H1 (cell line): ENCODE measurements around the gene MPRIP. TPM values are rescaled to one million over a fixed set of nuclear protein-coding genes. Genes with fewer than 3 reads are reported as not detected.

ENCODE experiments used
- CTCF ChIA-PET: fragments of 300-600 bp; sonication (Branson Sonifier 250); formaldehyde crosslinking; loops from one replicate; lab custom pipeline; 2021; ENCODE audit not compliant: partially characterized antibody; lab: Charles Lee
- POLR2A ChIA-PET: fragments of 300-600 bp; sonication (Branson Sonifier 250); formaldehyde crosslinking; loops from one replicate; lab custom pipeline; 2021; ENCODE audit warnings: inconsistent platforms; ENCODE audit not compliant: partially characterized antibody; lab: Charles Lee
- DNase-seq, 2 experiments: peaks; one replicate each; pipeline versions ENCODE4 v3.0.0 to v3.0.0-alpha.2; 2010 to 2022; ENCODE audit warnings: low spot score in 2 of 2, low read depth in 1 of 2, mixed read lengths in 1 of 2
- FAIRE-seq: peaks from 2 replicates; lab custom pipeline; 2011; peaks lifted over from hg19 to GRCh38; lab: Jason Lieb, UNC
- H2AFZ ChIP-seq: 2 replicates; pipeline ENCODE4 v1.8.1; 2012; ENCODE audit warnings: low read length, inconsistent platforms
- H2AK5ac ChIP-seq: 2 replicates; pipeline ENCODE4 v1.6.1; 2013; ENCODE audit warnings: low read depth, low read length
- H2BK120ac ChIP-seq: replicated peaks from 2 replicates; pipeline ENCODE3; 2013; ENCODE audit warnings: low read depth, low read length, inconsistent platforms
- H2BK12ac ChIP-seq: 2 replicates; pipeline ENCODE4 v1.6.1; 2013; ENCODE audit warnings: low read depth, low read length
- H2BK15ac ChIP-seq: 2 replicates; pipeline ENCODE4 v1.6.1; 2013; ENCODE audit warnings: low read length
- H2BK20ac ChIP-seq: 2 replicates; pipeline ENCODE4 v1.6.1; 2013; ENCODE audit warnings: low read length
- H2BK5ac ChIP-seq: 2 replicates; pipeline ENCODE4 v1.6.1; 2013; ENCODE audit warnings: low read depth, low read length
- H3K14ac ChIP-seq: 2 replicates; pipeline ENCODE4 v1.6.1; 2013; ENCODE audit warnings: inconsistent platforms; ENCODE audit not compliant: insufficient read length
- H3K18ac ChIP-seq: 2 replicates; pipeline ENCODE4 v1.6.1; 2013; ENCODE audit warnings: low read length; ENCODE audit errors: extremely low read depth
- H3K23ac ChIP-seq: 2 replicates; pipeline ENCODE4 v1.6.1; 2013; ENCODE audit warnings: inconsistent platforms; ENCODE audit not compliant: insufficient read length
- H3K23me2 ChIP-seq: 2 replicates; pipeline ENCODE4 v1.6.1; 2013; ENCODE audit warnings: low read depth, low read length
- H3K27ac ChIP-seq: 2 replicates; pipeline ENCODE4 v1.6.1; 2011; ENCODE audit warnings: low read depth, low read length, inconsistent platforms
- H3K27me3 ChIP-seq, 4 experiments: replicated peaks in 1 of 4; 1 replicate in 1 of 4; 2 replicates in 3 of 4; pipeline versions ENCODE4 v1.6.1 to v1.8.1; 2011 to 2013; ENCODE audit warnings: low read length in 3 of 4, mild to moderate bottlenecking in 3 of 4, inconsistent platforms in 2 of 4, mixed read lengths in 2 of 4, moderate library complexity in 1 of 4; ENCODE audit not compliant: control insufficient read depth in 3 of 4, insufficient read depth in 3 of 4; ENCODE audit errors: extremely low read depth in 1 of 4
- H3K36me3 ChIP-seq, 4 experiments: 2 replicates each; pipeline versions ENCODE4 v1.6.1 to v1.8.1; 2011 to 2013; ENCODE audit warnings: mild to moderate bottlenecking in 4 of 4, low read length in 3 of 4, moderate library complexity in 2 of 4, control low read depth in 1 of 4, inconsistent platforms in 1 of 4; ENCODE audit not compliant: insufficient read depth in 4 of 4, control insufficient read depth in 2 of 4
- H3K4ac ChIP-seq: replicated peaks from 2 replicates; pipeline ENCODE3; 2013; ENCODE audit warnings: low read length, low read depth, mixed read lengths, inconsistent platforms; ENCODE audit not compliant: insufficient read length
- H3K4me1 ChIP-seq, 4 experiments: replicated peaks in 1 of 4; 1 replicate in 1 of 4; 2 replicates in 3 of 4; pipeline versions ENCODE4 v1.6.1 to v1.8.1; 2011 to 2013; ENCODE audit warnings: low read length in 3 of 4, inconsistent platforms in 2 of 4, mixed read lengths in 1 of 4; ENCODE audit not compliant: insufficient read depth in 4 of 4, control insufficient read depth in 3 of 4
- H3K4me2 ChIP-seq, 2 experiments: 2 replicates each; pipeline versions ENCODE4 v1.6.1 to v1.8.1; 2011 to 2013; ENCODE audit warnings: low read depth in 2 of 2, low read length in 2 of 2, control low read depth in 1 of 2, inconsistent platforms in 1 of 2, mild to moderate bottlenecking in 1 of 2; ENCODE audit not compliant: insufficient read depth in 1 of 2
- H3K4me3 ChIP-seq, 4 experiments: fragments of 200-600, 300-600 bp in 1 of 4; sonication (generic), shearing (Covaris generic), sonication (Bioruptor Twin) in 1 of 4; 2 replicates each; pipeline versions ENCODE4 v1.5.1 to v1.8.1; 2011 to 2016; ENCODE audit warnings: low read length in 4 of 4, low read depth in 3 of 4, control low read depth in 2 of 4, inconsistent platforms in 2 of 4, mild to moderate bottlenecking in 2 of 4, mixed read lengths in 1 of 4, moderate library complexity in 1 of 4; ENCODE audit not compliant: insufficient read depth in 2 of 4; ENCODE audit errors: extremely low read depth in 1 of 4
- H3K56ac ChIP-seq: replicated peaks from 2 replicates; pipeline ENCODE3; 2013; ENCODE audit warnings: low read depth, mild to moderate bottlenecking, mixed read lengths, low read length, inconsistent platforms; ENCODE audit not compliant: insufficient read length
- H3K79me1 ChIP-seq: 2 replicates; pipeline ENCODE4 v1.6.1; 2013; ENCODE audit warnings: low read depth, low read length, control low read depth
- H3K79me2 ChIP-seq, 2 experiments: 2 replicates each; pipeline versions ENCODE4 v1.6.1 to v1.8.1; 2012 to 2013; ENCODE audit warnings: low read length in 2 of 2, mild to moderate bottlenecking in 2 of 2, inconsistent platforms in 1 of 2; ENCODE audit not compliant: insufficient read depth in 2 of 2, control insufficient read depth in 1 of 2
- H3K9ac ChIP-seq, 4 experiments: replicated peaks in 1 of 4; 1 replicate in 1 of 4; 2 replicates in 3 of 4; pipeline versions ENCODE4 v1.6.1 to v1.8.1; 2011 to 2013; ENCODE audit warnings: low read depth in 3 of 4, low read length in 3 of 4, control low read depth in 2 of 4, mild to moderate bottlenecking in 2 of 4, moderate library complexity in 2 of 4, inconsistent platforms in 1 of 4; ENCODE audit errors: extremely low read depth in 1 of 4
- H3K9me3 ChIP-seq, 2 experiments: 2 replicates each; pipeline versions ENCODE4 v1.6.1 to v1.8.1; 2012 to 2013; ENCODE audit warnings: mild to moderate bottlenecking in 2 of 2, moderate library complexity in 2 of 2, control low read depth in 1 of 2, inconsistent platforms in 1 of 2, low read depth in 1 of 2, low read length in 1 of 2, mixed read lengths in 1 of 2; ENCODE audit not compliant: insufficient read depth in 2 of 2
- H4K20me1 ChIP-seq, 2 experiments: replicated peaks in 1 of 2; 2 replicates each; pipeline versions ENCODE3 to v1.8.1; 2011 to 2013; ENCODE audit warnings: inconsistent platforms in 2 of 2, low read length in 2 of 2, mild to moderate bottlenecking in 1 of 2; ENCODE audit not compliant: insufficient read depth in 2 of 2, control insufficient read depth in 1 of 2
- H4K5ac ChIP-seq: 2 replicates; pipeline ENCODE4 v1.6.1; 2013; ENCODE audit warnings: low read length, low read depth, mixed read lengths, inconsistent platforms; ENCODE audit not compliant: insufficient read length
- H4K8ac ChIP-seq: 2 replicates; pipeline ENCODE4 v1.8.0; 2013; ENCODE audit warnings: mild to moderate bottlenecking, moderate library complexity, low read length, inconsistent platforms; ENCODE audit not compliant: insufficient read depth; ENCODE audit errors: extremely low read depth
- H4K91ac ChIP-seq: replicated peaks from 2 replicates; pipeline ENCODE3; 2013; ENCODE audit warnings: low read length, mixed read lengths, inconsistent platforms; ENCODE audit not compliant: insufficient read length
- BRCA1 ChIP-seq: IDR thresholded peaks from 2 replicates; pipeline ENCODE4 v1.6.1; 2012; ENCODE audit warnings: low read depth, low read length, improper control_type of control experiment
- SP1 ChIP-seq: IDR thresholded peaks from 2 replicates; pipeline ENCODE4 v1.6.1; 2011; ENCODE audit warnings: low read depth, low read length
- SP2 ChIP-seq: IDR thresholded peaks from 2 replicates; pipeline ENCODE4 v1.6.1; 2012; ENCODE audit warnings: mild to moderate bottlenecking, low read length, inconsistent platforms
- WGBS, 2 experiments: shearing (Covaris generic) in 1 of 2; methylation state at CpG; one replicate each; pipeline versions ENCODE4 v1.1.6 to v1.1.7; 2013 to 2015; ENCODE audit warnings: low lambda C conversion rate in 2 of 2, mixed read lengths in 2 of 2, inconsistent platforms in 1 of 2, low coverage in 1 of 2, missing lambda C conversion rate in 1 of 2; ENCODE audit not compliant: insufficient replicate concordance in 2 of 2, insufficient coverage in 1 of 2, insufficient read length in 1 of 2; ENCODE audit errors: extremely low coverage in 1 of 2, missing lambda C conversion rate in 1 of 2; 5-methylcytosine and 5-hydroxymethylcytosine counted together
- polyA plus RNA-seq, 7 experiments: library from polyadenylated mRNA; depleted of rRNA in 3 of 7; stranded (reverse) in 5 of 7; unstranded in 2 of 7; fragments of >200 nt in 5 of 7; fragments of 200-250 nt in 2 of 7; gene quantifications; 1 replicate in 5 of 7; 2 replicates in 1 of 7; 4 replicates in 1 of 7; pipeline versions ENCODE4 v1.2.1 to v1.2.3, GENCODE V29; 2011 to 2013; ENCODE audit warnings: missing spikeins in 2 of 7, mixed read lengths in 2 of 7
- total RNA-seq: library from RNA; stranded (reverse); fragmentation: NEBNext Ultra II Directional; extraction: Animal tissue kit (Norgen Biotek cat#: 25700); gene quantifications from 2 replicates; pipeline ENCODE4 v1.2.1, GENCODE V29; 2021

Gene MPRIP
- total and polyA plus RNA-seq, 2 of the 8 experiments (the other 6 are each of a cell fraction or from before 2014, with no cell fraction given), result 48.6 to 146 TPM

- H2AFZ ChIP-seq, result no peak overlapping the region
- no peak overlapping the region for H3K14ac ChIP-seq
- no peaks in the 10 kb centered on the region for H3K23me2 ChIP-seq
- no peak overlapping the region for H4K8ac ChIP-seq
- no peak for FAIRE-seq
- ChIA-PET CTCF (interaction anchor here (0.6 to 2.1 kb wide), 5 partner anchors 10 to 74 kb away, joined by 3 to 6 read pairs (median 4); no protein-coding TSS in a partner anchor), POLR2A (no interaction called here)
- H3K79me1 ChIP-seq, result peaks cover 16% of the 10 kb centered on the region
- H4K91ac ChIP-seq, result no peak overlapping the region
- no peak overlapping the region for H2BK15ac ChIP-seq
- H3K9me3 ChIP-seq, result no peaks in the 10 kb centered on the region
- no peak for DNase-seq
- TF ChIP-seq BRCA1 (no peak), SP2 (no peak), SP1 (no peak)
- H3K4ac ChIP-seq, result no peak overlapping the region
- peaks cover 0 to 11% (median 2%) of the 10 kb centered on the region in 4 experiments; a peak in 2 of 8 replicates for H3K36me3 ChIP-seq
- WGBS, 2 experiments, result 92% methylated on average over 7 of the region's 7 CpGs; no CpG with 5 or more reads in 1 of the 2 experiments
- no peaks in the 10 kb centered on the region for H3K4me1 ChIP-seq
- no peak overlapping the region for H2BK120ac ChIP-seq
- no peak overlapping the region for H3K27ac ChIP-seq
- H2BK12ac ChIP-seq, result no peak overlapping the region
- H3K56ac ChIP-seq, result no peak overlapping the region
- H3K23ac ChIP-seq, result no peak overlapping the region
- H2BK20ac ChIP-seq, result no peak overlapping the region
- H2BK5ac ChIP-seq, result no peak overlapping the region
- H4K5ac ChIP-seq, result no peak overlapping the region
- H3K79me2 ChIP-seq, result peaks cover 0 to 5% of the 10 kb centered on the region in 2 experiments; a peak in 1 of 4 replicates
- no peaks in the 10 kb centered on the region for H3K27me3 ChIP-seq
- H3K18ac ChIP-seq, result no peak overlapping the region
- no peak overlapping the region for H2AK5ac ChIP-seq
- no peak overlapping the region for H3K4me3 ChIP-seq
- H3K4me2 ChIP-seq, result no peak overlapping the region
- peaks cover 3 to 4% of the 10 kb centered on the region in 2 experiments for H4K20me1 ChIP-seq
- no peak overlapping the region for H3K9ac ChIP-seq
These were observed 38.5 kb downstream of the MPRIP start for GRCh38 chr17:17080781-17081180.
